CD4-positive, alpha-beta T cell treated with Interleukin-1 beta for 1 hour (primary cell): ENCODE data around the gene CTSS.
A peak's percentile ranks its signal among the peaks of the same experiment; 100 is the strongest.
"Not testable (repeated sequence)": the region's sequence is repeated elsewhere in the genome, so short reads cannot be mapped to it uniquely, and the experiment has no call there.

ENCODE experiments used
- DNase-seq, 2 donors: peaks; one replicate each; pipeline ENCODE4 v3.0.0-alpha.2; 2020 to 2022

Gene CTSS

DNA sequence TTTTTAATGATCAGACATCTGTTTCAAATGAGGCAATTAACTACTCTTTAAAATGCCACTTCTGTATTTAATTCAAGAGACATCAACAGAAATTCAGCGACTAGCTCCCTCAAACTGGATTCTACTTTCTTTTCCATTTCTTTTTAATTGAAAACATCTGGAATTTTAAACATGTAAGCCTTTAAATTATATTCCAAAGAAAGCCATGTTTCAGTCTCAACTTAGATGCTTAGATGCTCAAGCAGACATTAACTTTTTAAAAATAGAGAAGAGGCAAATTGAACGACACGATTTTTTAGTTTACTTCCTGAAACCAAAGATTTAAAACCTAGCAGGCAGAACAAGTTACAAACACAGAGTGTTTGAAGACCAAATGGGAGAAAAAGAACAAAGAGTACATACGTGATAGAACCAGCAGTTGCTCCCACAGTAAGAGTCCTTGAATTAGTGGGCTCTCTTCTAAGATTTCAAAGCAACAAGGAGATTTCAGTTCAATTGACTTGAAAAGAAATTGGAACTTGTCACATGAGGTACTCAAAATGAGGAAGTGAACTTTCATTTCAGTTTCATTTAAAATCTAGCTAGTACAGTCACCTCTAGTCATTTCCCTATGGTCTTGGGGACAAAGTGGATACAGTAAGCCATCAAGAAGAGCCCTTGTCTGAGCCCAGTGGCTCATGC, at the start of gene CTSS:
Gene CTSS, minus strand, starts transcription at position 483 of the 681 bp plus-strand sequence. CDS start 1,015 bp downstream, outside the sequence.
- peak; percentile 13 to 38 for DNase-seq

DNA sequence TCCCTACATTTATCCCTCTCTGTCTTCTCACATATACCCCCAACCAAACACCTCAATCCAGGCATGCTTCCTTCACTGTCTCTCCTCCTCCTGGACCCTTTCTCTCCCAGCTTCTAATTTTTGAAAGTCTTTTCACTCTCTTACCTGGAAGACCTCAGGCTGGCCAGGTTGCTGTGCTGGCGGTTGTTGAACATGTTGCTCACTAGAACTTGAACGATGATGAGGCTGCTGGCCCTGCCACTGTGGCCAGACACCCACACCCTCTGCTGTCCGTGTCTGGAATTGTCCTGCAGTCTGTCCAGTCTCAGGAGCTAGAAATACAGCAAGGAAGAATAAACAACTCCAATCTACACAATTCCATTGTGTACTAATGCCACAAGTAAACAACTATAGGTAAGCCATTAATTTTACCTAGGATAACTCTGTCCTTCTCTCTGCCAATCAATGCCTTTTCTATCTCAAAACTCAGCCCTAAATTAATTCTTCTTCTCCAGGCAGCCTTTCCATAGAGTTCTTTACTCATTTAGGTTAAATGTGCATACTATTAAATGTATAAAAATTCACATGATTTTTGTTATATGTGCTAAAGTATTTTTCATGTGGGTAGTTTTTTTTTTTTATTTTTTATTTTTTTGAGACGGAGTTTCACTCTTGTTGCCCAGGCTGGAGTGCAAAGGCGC, 47.6 kb upstream of the CTSS start:
- DNase-seq = peak; percentile 22 to 52

- no peak for DNase-seq
Observed at GRCh38 chr1:150810958-150811659, 45.5 kb upstream of the CTSS start.

- DNase-seq = no peak
Observed at GRCh38 chr1:150809651-150810050, 44.1 kb upstream of the CTSS start.

- DNase-seq = no peak
Observed at GRCh38 chr1:150808846-150809245, 43.3 kb upstream of the CTSS start.

DNA sequence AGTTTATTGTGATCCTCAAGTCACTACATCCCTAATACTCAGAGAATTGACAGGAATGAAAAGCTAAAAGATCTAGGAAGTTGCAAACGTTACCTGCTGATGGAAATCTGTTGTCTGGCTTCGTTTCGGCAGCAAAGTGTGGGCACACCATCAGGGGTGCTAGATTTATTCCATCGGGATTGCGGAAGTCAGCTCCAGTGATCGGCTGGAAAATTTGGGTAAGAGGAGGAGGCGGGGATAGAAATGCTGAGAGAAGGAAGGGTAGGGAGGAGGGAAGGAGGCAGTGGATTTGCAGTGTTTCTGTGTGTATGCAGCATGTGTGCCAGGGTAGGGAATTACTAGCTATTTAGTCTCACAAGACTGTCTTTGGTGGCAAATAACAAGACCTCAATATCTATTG, 42.5 kb upstream of the CTSS start, which contains the start of gene CTSK:
Gene CTSK, minus strand, starts transcription at position 140 of the 400 bp plus-strand sequence. CDS start 1,455 bp downstream, outside the sequence.
- no peak for DNase-seq

GRCh38 chr1:150807249-150808023, 41.9 kb upstream of the CTSS start:
- no peak for DNase-seq

DNA sequence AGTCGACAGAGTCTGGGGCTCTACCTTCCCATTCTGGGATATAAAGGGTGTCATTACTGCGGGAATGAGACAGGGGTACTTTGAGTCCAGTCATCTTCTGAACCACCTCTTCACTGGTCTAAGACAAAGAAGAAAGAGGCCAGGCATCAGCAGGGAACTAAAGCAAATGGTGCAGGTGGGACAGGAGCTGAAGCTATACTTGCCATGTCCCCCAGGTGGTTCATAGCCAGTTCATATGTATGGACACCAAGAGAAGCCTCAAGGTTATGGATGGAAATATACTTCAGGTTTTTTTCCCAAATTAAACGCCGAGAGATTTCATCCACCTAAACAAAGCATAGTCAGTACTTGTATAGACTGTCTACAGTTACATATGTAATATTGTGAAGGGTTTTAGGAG, 40.3 kb upstream of the CTSS start:
- DNase-seq = no peak

DNA sequence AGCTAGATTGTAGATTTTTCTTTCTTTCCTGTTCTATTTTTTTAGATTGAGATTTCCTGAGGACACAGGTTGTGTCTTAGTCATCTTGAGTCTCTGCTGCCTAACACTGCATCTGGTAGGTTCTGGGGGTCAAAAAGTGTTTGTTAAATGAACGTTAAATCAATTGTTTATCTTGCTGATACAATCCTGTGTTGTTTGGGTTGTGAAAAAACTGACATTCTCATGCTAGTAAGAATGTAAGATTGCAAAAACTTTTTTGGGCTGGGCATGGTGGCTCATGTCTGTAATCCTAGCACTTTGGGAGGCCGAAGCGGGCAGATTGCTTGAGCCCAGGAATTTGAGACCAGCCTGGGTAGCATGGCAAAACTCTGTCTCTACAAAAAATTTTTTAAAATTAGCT, 39.1 kb upstream of the CTSS start:
- DNase-seq = no peak

DNA sequence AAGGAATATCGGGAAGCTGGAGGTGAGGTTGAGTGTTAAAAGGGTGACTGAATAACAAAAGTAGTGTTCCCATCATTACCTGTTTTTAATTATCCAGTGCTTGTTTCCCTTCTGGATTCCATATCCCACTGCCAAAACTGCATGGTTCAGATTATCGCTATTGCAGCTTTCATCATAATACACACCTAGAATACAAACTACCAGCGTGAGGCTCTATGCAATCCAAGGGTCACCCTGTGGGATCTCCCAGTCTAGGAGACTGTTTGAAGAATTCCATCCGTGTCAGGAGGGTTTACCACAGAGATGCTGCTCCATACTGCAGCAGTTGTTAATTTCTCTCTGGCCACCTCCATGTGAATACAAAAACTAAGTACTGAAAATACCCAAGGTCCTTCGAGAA, 33.5 kb upstream of the CTSS start:
- DNase-seq = no peak

DNA sequence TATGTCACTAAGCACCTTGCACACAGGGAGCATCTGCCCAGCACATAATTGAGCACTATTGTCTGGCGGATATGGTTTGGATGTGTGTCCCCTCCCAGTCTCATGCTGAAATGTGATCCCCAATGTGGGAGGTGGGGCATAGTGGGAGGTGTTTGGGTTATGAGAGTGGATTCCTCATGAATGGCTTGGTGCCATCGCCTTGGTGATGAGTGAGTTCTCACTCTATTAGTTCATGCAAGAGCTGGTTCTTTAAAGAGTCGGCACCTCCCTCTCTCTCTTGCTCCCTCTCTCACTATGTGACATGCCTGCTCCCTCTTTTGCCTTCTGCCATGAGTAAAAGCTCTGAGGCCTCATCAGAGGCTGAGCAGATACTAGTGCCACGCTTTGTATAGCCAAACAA, 32.9 kb upstream of the CTSS start:
- DNase-seq = no peak

DNA sequence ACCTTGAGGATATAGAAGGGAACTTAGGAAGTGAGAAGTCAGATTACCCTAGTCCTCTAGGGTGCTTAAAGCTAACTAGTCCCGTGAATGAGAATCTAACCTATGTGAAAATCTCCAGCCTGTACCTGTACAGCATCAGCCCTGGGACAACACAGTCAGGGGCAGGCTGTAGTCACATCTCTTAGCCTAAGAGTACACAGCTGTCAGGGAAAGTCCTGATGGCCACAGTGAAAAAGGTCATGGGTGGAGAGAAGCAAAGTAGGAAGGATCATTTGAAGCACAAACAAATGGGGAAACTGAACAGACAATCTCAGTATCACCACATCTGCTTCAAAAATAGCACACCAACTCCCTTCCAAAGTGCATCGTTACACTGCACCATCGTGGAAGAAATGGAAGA, 30.8 kb upstream of the CTSS start:
- no peak for DNase-seq

- DNase-seq = not testable (repeated sequence)
Observed at GRCh38 chr1:150793778-150794177, 28.2 kb upstream of the CTSS start.

DNA sequence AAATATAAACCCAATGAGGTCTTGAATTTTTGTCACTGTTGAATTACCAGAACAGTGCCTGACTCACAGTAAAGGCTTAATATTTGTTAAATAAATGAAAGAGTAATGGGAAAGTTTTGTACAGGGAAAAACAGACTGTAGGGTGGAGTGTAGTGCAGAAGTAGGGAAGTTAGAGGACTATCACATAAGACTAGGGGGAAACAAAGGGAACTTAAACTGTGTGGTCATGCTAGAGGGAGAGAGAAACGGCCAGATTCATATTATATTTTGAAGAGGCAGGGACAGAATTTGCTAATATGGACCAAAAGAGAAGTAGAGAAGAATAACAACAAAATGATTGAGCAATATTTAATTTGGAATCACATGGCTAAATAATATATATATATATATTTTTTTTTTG, 27.6 kb upstream of the CTSS start:
- DNase-seq = no peak

GRCh38 chr1:150791585-150791984, 26.0 kb upstream of the CTSS start:
- no peak for DNase-seq

DNA sequence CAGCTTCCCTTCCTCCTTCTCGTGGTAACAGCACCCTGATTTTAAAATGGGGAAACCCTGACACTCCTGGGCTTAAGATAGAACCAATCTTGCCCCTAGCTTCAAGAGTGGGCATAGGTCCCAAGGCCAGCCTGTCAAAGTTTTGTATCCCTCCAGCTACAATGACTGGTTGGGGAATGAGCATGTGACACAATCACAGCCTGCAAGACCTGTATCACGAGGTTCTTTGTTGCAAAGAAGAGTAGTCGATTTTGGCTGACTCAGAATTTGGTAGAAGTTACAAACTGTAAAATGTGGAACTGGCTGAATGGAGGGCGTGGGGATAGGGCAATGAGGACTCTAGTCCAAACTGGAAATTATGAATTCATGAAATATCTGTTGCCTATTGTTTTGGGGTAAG, 23.8 kb upstream of the CTSS start:
- DNase-seq = peak in 1 of 2 donors; percentile 52

DNA sequence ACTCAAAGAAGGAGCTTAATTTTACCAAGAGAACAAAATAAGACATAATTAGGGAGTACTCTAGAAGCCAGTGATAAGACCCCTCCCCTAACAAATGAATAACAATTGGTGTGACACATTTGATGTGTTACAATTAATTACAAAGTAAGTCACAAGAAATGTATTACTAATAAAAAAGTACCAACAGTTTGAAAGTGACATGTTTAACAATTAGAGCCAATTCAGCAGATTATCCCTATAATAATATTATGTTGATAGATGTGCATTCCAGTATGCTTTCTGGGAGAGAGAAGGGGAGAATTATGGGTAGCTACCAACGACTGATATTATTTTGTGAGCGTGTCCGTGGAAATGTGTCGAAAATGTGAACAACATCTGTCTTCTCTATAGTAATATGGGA, 23.4 kb upstream of the CTSS start:
- DNase-seq = no peak

DNA sequence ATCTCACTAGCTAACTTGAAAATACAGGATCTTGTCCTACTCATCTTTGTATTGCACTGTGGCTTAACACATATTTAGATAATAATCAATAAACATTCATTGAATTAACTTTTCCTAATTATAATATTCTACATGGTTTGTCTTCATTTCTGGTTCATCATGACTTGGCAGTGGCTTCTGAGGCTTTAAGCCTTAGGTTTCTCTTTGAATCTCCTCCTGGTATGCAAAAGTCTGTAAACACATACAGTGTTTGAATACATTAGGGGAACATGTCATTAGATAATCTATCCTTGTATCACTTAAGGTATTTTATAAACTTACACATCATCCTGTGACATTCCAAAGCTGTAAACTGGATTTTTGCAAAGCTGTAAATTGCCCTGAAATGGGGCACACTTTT, 21.9 kb upstream of the CTSS start:
- DNase-seq = no peak

GRCh38 chr1:150780510-150780909, 14.9 kb upstream of the CTSS start:
- no peak for DNase-seq

DNA sequence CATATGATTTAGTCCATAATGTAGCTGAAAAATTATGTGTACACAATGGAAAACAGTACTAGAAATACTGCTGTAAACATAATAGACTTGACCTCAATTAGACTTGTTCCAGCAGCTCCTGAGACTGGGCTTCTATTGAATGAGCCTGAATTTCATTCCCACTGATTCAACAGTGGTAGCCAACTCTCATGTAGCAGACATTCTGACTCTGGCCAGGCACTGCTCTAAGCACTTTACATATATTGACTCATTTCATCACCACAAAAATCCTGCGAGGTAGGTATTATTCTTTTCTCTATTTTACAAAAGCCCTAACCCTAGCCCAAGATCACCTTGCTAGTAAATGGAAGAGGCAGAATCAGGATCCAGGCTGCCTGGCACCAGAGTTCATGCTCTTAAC, 12.8 kb upstream of the CTSS start:
- no peak for DNase-seq

DNA sequence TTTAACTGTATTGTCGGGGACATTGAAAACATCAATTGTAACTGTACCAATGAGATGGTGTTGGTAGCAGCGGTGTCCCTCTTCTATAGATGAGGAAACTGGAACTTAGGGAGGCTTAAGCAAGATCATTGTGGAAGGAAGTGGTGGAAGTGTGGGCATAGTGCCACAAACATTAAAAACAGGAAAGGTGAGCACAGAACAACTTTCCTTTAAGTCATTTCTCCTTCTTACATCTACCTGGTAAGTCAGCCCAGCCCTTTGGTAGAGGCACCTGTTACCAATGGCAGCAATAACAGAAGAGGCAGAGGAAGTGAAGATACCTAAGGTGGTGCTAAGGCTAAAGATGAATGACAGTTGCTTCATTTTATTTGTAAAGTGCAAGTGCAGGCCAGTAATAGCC, 12.0 kb upstream of the CTSS start:
- DNase-seq = no peak

GRCh38 chr1:150775931-150776505, 10.4 kb upstream of the CTSS start:
- DNase-seq = not testable (repeated sequence)

GRCh38 chr1:150775276-150775675, 9.7 kb upstream of the CTSS start:
- no peak for DNase-seq
